Measurements from ENCODE around the gene DNAH7. TPM values are rescaled to one million over a fixed set of nuclear protein-coding genes. Genes with fewer than 3 reads are reported as not detected.

The DNAH7 gene
- total and polyA plus RNA-seq, 2 experiments from 2014 or later = 0.35 to 1.1 TPM

DNA sequence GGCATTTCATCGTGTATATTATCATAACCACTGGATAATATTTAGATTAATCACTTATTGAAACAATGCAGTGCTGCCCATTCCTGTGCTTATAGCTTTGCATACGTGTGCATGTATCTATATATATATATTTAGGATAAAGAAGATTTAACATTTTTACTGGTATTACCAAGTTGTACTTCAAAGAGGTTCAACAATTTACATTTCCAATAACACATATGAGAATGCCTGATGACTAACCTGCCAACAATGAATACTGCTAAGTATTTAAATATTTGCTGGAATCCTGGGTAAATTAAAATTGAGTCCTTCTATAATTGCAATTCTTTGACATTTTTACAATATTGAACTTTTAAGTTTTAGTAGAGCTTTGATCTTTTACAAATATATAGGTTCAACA is 300.2 kb downstream of the DNAH7 start:
- TF ChIP-seq POLR2AphosphoS5 (IDR thresholded peaks at IDR 0.05; ENCODE audit: low read depth) = no peak
- TF ChIP-seq, protein P1, sequence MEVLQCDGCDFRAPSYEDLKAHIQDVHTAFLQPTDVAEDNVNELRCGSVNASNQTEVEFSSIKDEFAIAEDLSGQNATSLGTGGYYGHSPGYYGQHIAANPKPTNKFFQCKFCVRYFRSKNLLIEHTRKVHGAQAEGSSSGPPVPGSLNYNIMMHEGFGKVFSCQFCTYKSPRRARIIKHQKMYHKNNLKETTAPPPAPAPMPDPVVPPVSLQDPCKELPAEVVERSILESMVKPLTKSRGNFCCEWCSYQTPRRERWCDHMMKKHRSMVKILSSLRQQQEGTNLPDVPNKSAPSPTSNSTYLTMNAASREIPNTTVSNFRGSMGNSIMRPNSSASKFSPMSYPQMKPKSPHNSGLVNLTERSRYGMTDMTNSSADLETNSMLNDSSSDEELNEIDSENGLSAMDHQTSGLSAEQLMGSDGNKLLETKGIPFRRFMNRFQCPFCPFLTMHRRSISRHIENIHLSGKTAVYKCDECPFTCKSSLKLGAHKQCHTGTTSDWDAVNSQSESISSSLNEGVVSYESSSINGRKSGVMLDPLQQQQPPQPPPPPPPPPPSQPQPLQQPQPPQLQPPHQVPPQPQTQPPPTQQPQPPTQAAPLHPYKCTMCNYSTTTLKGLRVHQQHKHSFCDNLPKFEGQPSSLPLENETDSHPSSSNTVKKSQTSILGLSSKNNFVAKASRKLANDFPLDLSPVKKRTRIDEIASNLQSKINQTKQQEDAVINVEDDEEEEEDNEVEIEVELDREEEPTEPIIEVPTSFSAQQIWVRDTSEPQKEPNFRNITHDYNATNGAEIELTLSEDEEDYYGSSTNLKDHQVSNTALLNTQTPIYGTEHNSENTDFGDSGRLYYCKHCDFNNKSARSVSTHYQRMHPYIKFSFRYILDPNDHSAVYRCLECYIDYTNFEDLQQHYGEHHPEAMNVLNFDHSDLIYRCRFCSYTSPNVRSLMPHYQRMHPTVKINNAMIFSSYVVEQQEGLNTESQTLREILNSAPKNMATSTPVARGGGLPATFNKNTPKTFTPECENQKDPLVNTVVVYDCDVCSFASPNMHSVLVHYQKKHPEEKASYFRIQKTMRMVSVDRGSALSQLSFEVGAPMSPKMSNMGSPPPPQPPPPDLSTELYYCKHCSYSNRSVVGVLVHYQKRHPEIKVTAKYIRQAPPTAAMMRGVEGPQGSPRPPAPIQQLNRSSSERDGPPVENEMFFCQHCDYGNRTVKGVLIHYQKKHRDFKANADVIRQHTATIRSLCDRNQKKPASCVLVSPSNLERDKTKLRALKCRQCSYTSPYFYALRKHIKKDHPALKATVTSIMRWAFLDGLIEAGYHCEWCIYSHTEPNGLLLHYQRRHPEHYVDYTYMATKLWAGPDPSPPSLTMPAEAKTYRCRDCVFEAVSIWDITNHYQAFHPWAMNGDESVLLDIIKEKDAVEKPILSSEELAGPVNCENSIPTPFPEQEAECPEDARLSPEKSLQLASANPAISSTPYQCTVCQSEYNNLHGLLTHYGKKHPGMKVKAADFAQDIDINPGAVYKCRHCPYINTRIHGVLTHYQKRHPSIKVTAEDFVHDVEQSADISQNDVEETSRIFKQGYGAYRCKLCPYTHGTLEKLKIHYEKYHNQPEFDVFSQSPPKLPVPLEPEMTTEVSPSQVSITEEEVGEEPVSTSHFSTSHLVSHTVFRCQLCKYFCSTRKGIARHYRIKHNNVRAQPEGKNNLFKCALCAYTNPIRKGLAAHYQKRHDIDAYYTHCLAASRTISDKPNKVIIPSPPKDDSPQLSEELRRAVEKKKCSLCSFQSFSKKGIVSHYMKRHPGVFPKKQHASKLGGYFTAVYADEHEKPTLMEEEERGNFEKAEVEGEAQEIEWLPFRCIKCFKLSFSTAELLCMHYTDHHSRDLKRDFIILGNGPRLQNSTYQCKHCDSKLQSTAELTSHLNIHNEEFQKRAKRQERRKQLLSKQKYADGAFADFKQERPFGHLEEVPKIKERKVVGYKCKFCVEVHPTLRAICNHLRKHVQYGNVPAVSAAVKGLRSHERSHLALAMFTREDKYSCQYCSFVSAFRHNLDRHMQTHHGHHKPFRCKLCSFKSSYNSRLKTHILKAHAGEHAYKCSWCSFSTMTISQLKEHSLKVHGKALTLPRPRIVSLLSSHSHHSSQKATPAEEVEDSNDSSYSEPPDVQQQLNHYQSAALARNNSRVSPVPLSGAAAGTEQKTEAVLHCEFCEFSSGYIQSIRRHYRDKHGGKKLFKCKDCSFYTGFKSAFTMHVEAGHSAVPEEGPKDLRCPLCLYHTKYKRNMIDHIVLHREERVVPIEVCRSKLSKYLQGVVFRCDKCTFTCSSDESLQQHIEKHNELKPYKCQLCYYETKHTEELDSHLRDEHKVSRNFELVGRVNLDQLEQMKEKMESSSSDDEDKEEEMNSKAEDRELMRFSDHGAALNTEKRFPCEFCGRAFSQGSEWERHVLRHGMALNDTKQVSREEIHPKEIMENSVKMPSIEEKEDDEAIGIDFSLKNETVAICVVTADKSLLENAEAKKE (CRISPR knock-in tag; IDR thresholded peaks at IDR 0.05) = no peak
- TF ChIP-seq EZH2 (IDR thresholded peaks at IDR 0.05; ENCODE audit: low read depth, unreplicated experiment) = no peak
- TF ChIP-seq EZH2phosphoT487 (IDR thresholded peaks at IDR 0.05; ENCODE audit: unreplicated experiment) = no peak
- no peak for TF ChIP-seq CREB1 (CRISPR knock-in tag; IDR thresholded peaks at IDR 0.05; ENCODE audit: low read depth)
- TF ChIP-seq ZNF114 (CRISPR knock-in tag; IDR thresholded peaks at IDR 0.05) = no peak
- no peak for TF ChIP-seq ZNF331 (CRISPR knock-in tag; IDR thresholded peaks at IDR 0.05; ENCODE audit: low read depth)
- no peak for TF ChIP-seq JUNB (IDR thresholded peaks at IDR 0.05; ENCODE audit: unreplicated experiment)
- TF ChIP-seq, protein P2, sequence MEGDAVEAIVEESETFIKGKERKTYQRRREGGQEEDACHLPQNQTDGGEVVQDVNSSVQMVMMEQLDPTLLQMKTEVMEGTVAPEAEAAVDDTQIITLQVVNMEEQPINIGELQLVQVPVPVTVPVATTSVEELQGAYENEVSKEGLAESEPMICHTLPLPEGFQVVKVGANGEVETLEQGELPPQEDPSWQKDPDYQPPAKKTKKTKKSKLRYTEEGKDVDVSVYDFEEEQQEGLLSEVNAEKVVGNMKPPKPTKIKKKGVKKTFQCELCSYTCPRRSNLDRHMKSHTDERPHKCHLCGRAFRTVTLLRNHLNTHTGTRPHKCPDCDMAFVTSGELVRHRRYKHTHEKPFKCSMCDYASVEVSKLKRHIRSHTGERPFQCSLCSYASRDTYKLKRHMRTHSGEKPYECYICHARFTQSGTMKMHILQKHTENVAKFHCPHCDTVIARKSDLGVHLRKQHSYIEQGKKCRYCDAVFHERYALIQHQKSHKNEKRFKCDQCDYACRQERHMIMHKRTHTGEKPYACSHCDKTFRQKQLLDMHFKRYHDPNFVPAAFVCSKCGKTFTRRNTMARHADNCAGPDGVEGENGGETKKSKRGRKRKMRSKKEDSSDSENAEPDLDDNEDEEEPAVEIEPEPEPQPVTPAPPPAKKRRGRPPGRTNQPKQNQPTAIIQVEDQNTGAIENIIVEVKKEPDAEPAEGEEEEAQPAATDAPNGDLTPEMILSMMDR (conservative IDR thresholded peaks at IDR 0.05; ENCODE audit: low read depth in 2 of 2) = no peak
- no peak for TF ChIP-seq NANOG (IDR thresholded peaks at IDR 0.05; ENCODE audit: borderline replicate concordance)
- TF ChIP-seq STAT1 (IDR thresholded peaks at IDR 0.05; ENCODE audit: unreplicated experiment) = no peak
- TF ChIP-seq, protein P3, sequence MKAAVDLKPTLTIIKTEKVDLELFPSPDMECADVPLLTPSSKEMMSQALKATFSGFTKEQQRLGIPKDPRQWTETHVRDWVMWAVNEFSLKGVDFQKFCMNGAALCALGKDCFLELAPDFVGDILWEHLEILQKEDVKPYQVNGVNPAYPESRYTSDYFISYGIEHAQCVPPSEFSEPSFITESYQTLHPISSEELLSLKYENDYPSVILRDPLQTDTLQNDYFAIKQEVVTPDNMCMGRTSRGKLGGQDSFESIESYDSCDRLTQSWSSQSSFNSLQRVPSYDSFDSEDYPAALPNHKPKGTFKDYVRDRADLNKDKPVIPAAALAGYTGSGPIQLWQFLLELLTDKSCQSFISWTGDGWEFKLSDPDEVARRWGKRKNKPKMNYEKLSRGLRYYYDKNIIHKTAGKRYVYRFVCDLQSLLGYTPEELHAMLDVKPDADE (IDR thresholded peaks at IDR 0.05) = no peak
- TF ChIP-seq, protein P4, sequence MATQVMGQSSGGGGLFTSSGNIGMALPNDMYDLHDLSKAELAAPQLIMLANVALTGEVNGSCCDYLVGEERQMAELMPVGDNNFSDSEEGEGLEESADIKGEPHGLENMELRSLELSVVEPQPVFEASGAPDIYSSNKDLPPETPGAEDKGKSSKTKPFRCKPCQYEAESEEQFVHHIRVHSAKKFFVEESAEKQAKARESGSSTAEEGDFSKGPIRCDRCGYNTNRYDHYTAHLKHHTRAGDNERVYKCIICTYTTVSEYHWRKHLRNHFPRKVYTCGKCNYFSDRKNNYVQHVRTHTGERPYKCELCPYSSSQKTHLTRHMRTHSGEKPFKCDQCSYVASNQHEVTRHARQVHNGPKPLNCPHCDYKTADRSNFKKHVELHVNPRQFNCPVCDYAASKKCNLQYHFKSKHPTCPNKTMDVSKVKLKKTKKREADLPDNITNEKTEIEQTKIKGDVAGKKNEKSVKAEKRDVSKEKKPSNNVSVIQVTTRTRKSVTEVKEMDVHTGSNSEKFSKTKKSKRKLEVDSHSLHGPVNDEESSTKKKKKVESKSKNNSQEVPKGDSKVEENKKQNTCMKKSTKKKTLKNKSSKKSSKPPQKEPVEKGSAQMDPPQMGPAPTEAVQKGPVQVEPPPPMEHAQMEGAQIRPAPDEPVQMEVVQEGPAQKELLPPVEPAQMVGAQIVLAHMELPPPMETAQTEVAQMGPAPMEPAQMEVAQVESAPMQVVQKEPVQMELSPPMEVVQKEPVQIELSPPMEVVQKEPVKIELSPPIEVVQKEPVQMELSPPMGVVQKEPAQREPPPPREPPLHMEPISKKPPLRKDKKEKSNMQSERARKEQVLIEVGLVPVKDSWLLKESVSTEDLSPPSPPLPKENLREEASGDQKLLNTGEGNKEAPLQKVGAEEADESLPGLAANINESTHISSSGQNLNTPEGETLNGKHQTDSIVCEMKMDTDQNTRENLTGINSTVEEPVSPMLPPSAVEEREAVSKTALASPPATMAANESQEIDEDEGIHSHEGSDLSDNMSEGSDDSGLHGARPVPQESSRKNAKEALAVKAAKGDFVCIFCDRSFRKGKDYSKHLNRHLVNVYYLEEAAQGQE (IDR thresholded peaks at IDR 0.05; ENCODE audit: unreplicated experiment) = no peak
- H2AFZ ChIP-seq = no peak overlapping the region
- H3F3A ChIP-seq (replicated peaks; ENCODE audit: low read depth) = no peaks in the 10 kb centered on the region
- H3K79me2 ChIP-seq (replicated peaks; ENCODE audit: insufficient read depth) = no peaks in the 10 kb centered on the region
- no peak for DNase-seq (ENCODE audit: low spot score)
- no peaks in the 10 kb centered on the region for H3K27me3 Mint-ChIP-seq (ENCODE audit: insufficient read depth, low read depth, poor library complexity)
- H3K4me1 Mint-ChIP-seq = no peaks in the 10 kb centered on the region
- no peak overlapping the region for H3K4me3 ChIP-seq
- H3K36me3 Mint-ChIP-seq (ENCODE audit: low read depth) = peaks cover 13% of the 10 kb centered on the region
- ATAC-seq = no peak
- H3K4me2 ChIP-seq = no peak overlapping the region
- H4K20me1 ChIP-seq (replicated peaks; ENCODE audit: insufficient read depth) = no peaks in the 10 kb centered on the region
- no peaks in the 10 kb centered on the region for H3K4me1 ChIP-seq (ENCODE audit: insufficient read depth)
- peaks cover 9% of the 10 kb centered on the region; the same call in 2 of the 3 replicates for H3K9me3 Mint-ChIP-seq
- H3K27me3 ChIP-seq (ENCODE audit: insufficient read depth) = no peaks in the 10 kb centered on the region
- no peak overlapping the region for H3K27ac Mint-ChIP-seq
- H3K9me2 ChIP-seq (ENCODE audit: insufficient read depth) = no peaks in the 10 kb centered on the region
- no peak overlapping the region for H3K4me3 Mint-ChIP-seq
- no peak overlapping the region for H3K27ac ChIP-seq (ENCODE audit: low read depth)
- H3K36me3 ChIP-seq (ENCODE audit: insufficient read depth) = no peaks in the 10 kb centered on the region; the same call in 1 of the 2 replicates
